ENCODE results near the gene PAMR1.

- TF ChIP-seq EGR1 (IDR thresholded peaks at IDR 0.05) (no peak), TCF12 (IDR thresholded peaks at IDR 0.05; ENCODE audit: low read depth) (no peak), EP300 (IDR thresholded peaks at IDR 0.05; ENCODE audit: borderline replicate concordance) (no peak), MAX (IDR thresholded peaks at IDR 0.05) (no peak), CEBPB (IDR thresholded peaks at IDR 0.05) (no peak), CREB1 (IDR thresholded peaks at IDR 0.05; ENCODE audit: low read depth) (no peak), FOXM1 (IDR thresholded peaks at IDR 0.05; ENCODE audit: borderline replicate concordance, low read depth) (no peak), ZBTB7A (IDR thresholded peaks at IDR 0.05; ENCODE audit: low read depth) (no peak)
These were observed 66.6 kb downstream of the PAMR1 start for GRCh38 chr11:35458846-35459245.
